Stimulated activated CD4-positive, alpha-beta T cell treated with anti-CD3 and anti-CD28 coated beads, Interleukin-12 subunit alpha, Interleukin-12 subunit beta, amount 100 ng/mL, for 48 hours (primary cell): Measurements from ENCODE around the gene HSPA12A.

Source experiments
- DNase-seq, 3 donors: peaks; one replicate each; pipeline ENCODE4 v3.0.0-alpha.2; 2020; ENCODE audit warnings: low read depth in 2 of 3, low spot score in 1 of 3

Gene HSPA12A

DNA sequence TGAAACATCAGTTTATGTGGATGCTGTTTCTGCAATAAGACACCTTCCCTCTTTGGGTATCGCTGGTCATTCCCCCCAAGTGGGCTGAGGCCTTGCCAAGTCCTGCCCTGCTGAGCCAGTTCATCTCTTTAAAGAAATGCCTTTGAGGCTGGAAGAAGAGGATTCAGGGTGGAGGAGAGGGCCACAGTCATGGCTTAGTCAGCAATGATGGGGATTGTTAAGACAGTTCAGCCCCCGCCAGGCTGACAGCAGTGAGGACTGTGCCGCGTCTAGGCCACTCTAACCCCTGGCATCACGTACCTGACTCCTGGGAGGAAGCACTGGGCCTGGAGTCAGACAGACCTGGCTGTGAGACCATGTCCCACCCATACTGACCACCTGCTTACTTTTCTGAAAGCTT, 73.3 kb downstream of the HSPA12A start:
- no peak for DNase-seq

- no peak for DNase-seq
These were observed 73.9 kb downstream of the HSPA12A start for GRCh38 chr10:116668446-116668845.

DNA sequence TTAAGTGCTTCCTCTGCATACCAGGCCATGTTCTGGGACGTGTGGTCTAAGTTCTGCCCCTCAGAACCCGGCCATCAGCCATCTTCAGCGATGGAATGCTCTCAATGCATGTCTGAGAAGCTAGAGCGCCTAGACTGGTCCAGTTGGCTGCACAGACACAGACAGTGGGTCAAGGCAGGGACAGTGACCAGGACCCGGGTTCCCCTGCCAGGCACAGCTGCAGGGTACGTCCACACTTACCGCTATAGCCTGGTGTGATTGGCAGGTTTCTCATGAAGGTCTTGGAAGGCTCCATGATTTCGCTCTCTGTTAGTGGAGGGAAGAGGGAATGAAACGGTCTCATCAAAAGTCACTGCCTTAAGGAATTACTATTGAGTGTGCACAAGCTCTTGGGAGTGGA, 74.3 kb downstream of the HSPA12A start:
- no peak for DNase-seq

- no peak for DNase-seq
These were observed 74.9 kb downstream of the HSPA12A start for GRCh38 chr10:116667484-116667883.

DNA sequence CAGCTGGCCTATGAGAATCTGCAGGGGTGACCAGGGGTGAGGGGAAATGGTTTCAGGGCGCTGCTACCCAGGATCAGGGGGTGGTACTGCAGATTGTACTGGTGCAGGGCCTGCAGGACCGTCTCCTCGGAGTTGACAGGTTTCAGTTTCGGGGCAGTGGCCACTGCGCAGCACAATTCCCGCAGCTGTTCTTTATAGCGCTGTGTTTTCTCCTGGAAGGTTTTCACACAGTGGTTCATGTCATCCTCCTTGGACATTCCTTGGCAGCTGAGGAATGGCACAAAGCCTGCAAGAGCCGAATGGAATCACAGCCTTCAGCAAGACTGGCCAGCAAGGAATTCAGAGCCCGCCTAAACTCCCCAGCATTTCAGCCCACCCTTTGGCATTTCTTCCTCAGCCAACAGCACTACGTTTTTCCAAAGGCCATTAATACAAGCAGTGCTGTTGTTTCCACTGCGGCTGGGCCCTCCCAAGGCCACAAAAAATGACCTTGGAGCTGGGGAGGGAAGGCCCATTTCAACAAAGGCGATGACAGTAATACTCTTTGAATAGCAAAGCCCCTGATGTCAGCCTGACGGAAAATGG, 76.7 kb downstream of the HSPA12A start:
- DNase-seq = no peak

DNA sequence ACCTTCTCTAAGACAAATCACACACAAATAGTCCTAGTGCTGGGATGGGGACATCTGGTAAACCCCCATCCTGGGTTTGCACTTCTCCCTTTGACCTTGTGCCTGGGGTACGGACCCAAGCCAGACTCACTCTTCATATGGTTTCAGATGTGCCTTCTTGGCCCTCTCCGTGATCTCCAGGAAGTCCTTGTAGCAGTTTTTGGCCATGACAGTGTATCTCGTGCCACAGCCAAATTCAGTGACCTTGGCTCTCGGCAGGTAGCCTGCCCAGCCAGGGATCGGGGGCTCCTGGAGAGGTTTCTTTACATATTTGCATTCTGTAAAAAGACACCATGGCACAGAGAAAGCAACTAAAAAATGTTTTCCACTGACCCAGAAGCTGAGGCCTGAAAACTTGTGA, 77.7 kb downstream of the HSPA12A start:
- no peak for DNase-seq

- no peak for DNase-seq
These were observed 79.0 kb downstream of the HSPA12A start for GRCh38 chr10:116663342-116663741.

GRCh38 chr10:116660860-116661259, 81.5 kb downstream of the HSPA12A start:
- no peak for DNase-seq

GRCh38 chr10:116659049-116659670, 83.2 kb downstream of the HSPA12A start:
- no peak for DNase-seq

DNA sequence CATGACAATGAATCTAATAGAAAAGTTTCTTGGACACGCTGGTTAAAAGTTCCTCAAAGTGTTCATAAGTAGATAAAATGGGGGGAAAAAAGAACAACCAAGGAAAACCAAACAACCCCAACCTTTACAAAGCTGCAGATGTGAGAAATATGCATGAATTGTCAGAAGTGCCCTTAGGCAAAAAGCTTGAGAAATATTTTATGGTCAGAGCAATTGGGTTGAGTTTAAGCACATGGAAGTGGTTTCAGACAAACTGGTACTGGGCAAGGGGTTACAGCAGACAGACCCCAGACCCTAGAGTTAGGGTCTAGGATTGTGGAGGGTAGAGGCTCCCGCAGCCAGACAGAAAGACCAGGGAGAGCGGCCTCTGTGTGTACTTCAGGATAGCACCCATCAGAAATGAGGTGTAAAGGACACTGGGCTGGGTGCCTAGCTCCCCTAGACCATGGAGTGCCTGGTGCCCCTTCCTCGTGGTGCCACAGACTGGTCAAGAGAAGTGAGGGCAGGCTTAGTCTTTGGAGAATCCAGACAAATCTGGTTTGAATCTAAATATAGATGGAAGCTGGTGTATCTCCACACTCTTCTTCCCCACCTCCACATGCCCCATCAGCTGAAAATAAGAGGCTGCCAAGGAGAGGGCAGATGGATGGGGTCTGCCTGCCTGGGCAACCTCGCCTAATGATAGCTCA, 84.4 kb downstream of the HSPA12A start:
- no peak for DNase-seq

GRCh38 chr10:116656044-116656443, 86.3 kb downstream of the HSPA12A start:
- DNase-seq = no peak

GRCh38 chr10:116655568-116655967, 86.8 kb downstream of the HSPA12A start:
- no peak for DNase-seq

- no peak for DNase-seq
These were observed 87.5 kb downstream of the HSPA12A start for GRCh38 chr10:116654816-116655215.

- DNase-seq = no peak
These were observed 88.5 kb downstream of the HSPA12A start for GRCh38 chr10:116653885-116654284.

- no peak for DNase-seq
These were observed 93.5 kb downstream of the HSPA12A start for GRCh38 chr10:116648903-116649302.

DNA sequence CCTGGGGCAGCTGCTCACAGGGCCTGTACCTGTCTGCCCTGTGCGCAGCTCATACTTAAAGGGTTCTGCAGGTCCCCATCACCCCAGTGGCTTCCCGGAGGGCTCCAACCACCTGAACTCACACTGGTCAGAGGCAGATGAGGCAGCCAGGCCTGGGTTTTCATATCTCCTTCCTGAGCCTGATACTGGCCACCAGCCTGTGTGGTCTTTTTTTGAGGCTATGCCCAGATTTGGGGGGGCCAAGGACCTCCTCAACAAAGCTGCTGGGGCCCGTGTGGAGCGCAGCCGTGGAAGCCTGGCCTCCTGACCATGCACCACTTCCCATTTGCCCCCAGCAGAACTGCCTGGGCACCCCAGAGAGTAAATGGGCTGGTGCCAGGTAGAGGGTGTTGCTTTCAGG, 95.9 kb downstream of the HSPA12A start:
- DNase-seq = no peak

DNA sequence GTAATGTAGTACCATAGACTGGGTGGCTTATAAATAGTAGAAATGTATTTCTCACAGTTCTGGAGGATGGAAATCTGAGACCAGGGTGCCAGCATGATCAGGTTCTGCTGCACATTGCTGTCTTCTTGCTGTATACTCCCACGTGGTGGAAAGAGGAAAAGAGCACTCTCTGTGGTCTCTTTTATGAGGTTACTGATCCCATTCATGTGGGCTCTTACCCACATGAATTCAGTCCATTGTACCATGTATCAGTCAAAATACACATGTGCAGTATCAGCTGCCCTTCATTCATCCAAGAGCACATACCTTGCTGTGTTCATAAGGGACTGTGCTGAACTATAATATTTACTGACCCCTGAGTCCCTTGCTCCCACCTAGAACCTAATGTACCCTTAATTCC, 104.5 kb downstream of the HSPA12A start:
- peak in 1 of 3 donors; percentile 3 for DNase-seq

GRCh38 chr10:116636976-116637375, 105.4 kb downstream of the HSPA12A start:
- DNase-seq = no peak

DNA sequence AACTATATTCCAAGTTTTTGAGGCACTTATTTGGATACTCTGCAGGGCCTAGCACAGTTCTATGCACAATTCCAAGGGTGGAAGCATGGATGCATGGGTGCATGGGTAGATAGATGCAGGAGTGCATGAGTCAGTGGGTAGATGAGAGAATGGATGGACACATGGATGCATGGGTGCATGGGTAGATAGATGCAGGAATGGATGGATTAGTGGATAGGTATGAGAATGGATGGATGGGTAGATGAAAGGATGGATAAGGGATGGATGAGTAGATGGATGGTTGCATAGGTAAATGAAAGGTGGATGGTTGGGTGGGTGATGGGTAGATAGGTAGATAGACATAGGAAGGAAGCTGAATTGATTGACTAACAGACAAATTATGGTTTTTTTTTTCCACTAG, 106.0 kb downstream of the HSPA12A start:
- no peak for DNase-seq

GRCh38 chr10:116634126-116634975, 108.0 kb downstream of the HSPA12A start:
- DNase-seq = no peak

- no peak for DNase-seq
These were observed 109.2 kb downstream of the HSPA12A start for GRCh38 chr10:116633216-116633600.
